GM23338 (cell line): Measurements from ENCODE around the gene TMEM244. TPM values are rescaled to one million over a fixed set of nuclear protein-coding genes. Genes with fewer than 3 reads are reported as not detected.

ENCODE experiments used
- ATAC-seq: fragments of 200-7000 bp; cut with Tn5 transposase; 3 replicates; pipeline ENCODE4 v1.9.1; 2020
- DNase-seq: peaks from one replicate; pipeline ENCODE4 v3.0.0-alpha.2; 2015; ENCODE audit warnings: low spot score
- H2AFZ ChIP-seq: fragments of 200-600 bp; sonication (generic); 2 replicates; pipeline ENCODE4 v1.8.0; 2016; ENCODE audit warnings: antibody characterized with exemption, mild to moderate bottlenecking, moderate library complexity
- H3F3A ChIP-seq: fragments of 200-600 bp; sonication (generic); replicated peaks from 2 replicates; pipeline ENCODE4 v1.8.0; 2017; ENCODE audit warnings: antibody characterized with exemption, mixed run types, low read depth
- H3K27ac ChIP-seq: fragments of 200-600 bp; sonication (generic); 2 replicates; pipeline ENCODE4 v1.6.1; 2016; ENCODE audit warnings: low read depth
- H3K27me3 ChIP-seq: fragments of 200-600 bp; sonication (generic); 2 replicates; pipeline ENCODE4 v1.8.0; 2016; ENCODE audit warnings: mild to moderate bottlenecking, mixed run types, moderate library complexity; ENCODE audit not compliant: insufficient read depth
- H3K36me3 ChIP-seq: fragments of 200-600 bp; sonication (generic); 2 replicates; pipeline ENCODE4 v1.8.0; 2016; ENCODE audit warnings: mild to moderate bottlenecking; ENCODE audit not compliant: insufficient read depth
- H3K4me1 ChIP-seq: fragments of 200-600 bp; sonication (generic); 2 replicates; pipeline ENCODE4 v1.8.0; 2016; ENCODE audit warnings: mild to moderate bottlenecking, moderate library complexity; ENCODE audit not compliant: insufficient read depth
- H3K4me2 ChIP-seq: fragments of 200-600 bp; sonication (generic); 2 replicates; pipeline ENCODE4 v1.7.1; 2017; ENCODE audit warnings: mixed run types
- H3K4me3 ChIP-seq: fragments of 200-600 bp; sonication (generic); 2 replicates; pipeline ENCODE4 v1.6.1; 2016; ENCODE audit warnings: mixed run types
- H3K79me2 ChIP-seq: fragments of 200-600 bp; sonication (generic); replicated peaks from 2 replicates; pipeline ENCODE4 v1.8.0; 2017; ENCODE audit warnings: mild to moderate bottlenecking; ENCODE audit not compliant: insufficient read depth
- H3K9me2 ChIP-seq: fragments of 200-600 bp; sonication (generic); 2 replicates; pipeline ENCODE4 v1.8.0; 2017; ENCODE audit not compliant: insufficient read depth
- H4K20me1 ChIP-seq: fragments of 200-600 bp; sonication (generic); replicated peaks from 2 replicates; pipeline ENCODE4 v1.8.0; 2017; ENCODE audit warnings: mild to moderate bottlenecking; ENCODE audit not compliant: insufficient read depth
- H3K27ac Mint-ChIP-seq: 2 replicates; pipeline ENCODE4 v1.8.0; 2020; ENCODE audit warnings: inconsistent platforms, mild to moderate bottlenecking, moderate library complexity, mixed read lengths
- H3K27me3 Mint-ChIP-seq: 3 replicates; pipeline ENCODE4 v1.8.0; 2022; ENCODE audit warnings: low read depth, mild to moderate bottlenecking, moderate library complexity, mixed read lengths, inconsistent platforms; ENCODE audit not compliant: insufficient read depth, poor library complexity
- H3K36me3 Mint-ChIP-seq: 3 replicates; pipeline ENCODE4 v1.8.0; 2021; ENCODE audit warnings: low read depth, mild to moderate bottlenecking, inconsistent platforms, moderate library complexity, mixed read lengths
- H3K4me1 Mint-ChIP-seq: 3 replicates; pipeline ENCODE4 v1.8.0; 2020; ENCODE audit warnings: mild to moderate bottlenecking, inconsistent platforms, mixed read lengths
- H3K4me3 Mint-ChIP-seq: 3 replicates; pipeline ENCODE4 v1.8.0; 2021; ENCODE audit warnings: moderate library complexity, mild to moderate bottlenecking, inconsistent platforms, mixed read lengths
- H3K9me3 Mint-ChIP-seq: 3 replicates; pipeline ENCODE4 v1.8.0; 2020; ENCODE audit warnings: moderate library complexity, mild to moderate bottlenecking, inconsistent platforms, mixed read lengths
- CREB1 ChIP-seq: fragments of 250-450 bp; sonication (Bioruptor Pico); IDR thresholded peaks from 2 replicates; pipeline ENCODE4 v1.5.0; 2020; ENCODE audit warnings: low read depth, mild to moderate bottlenecking, moderate library complexity
- EZH2 ChIP-seq: fragments of 200-600 bp; sonication (generic); IDR thresholded peaks from one replicate; pipeline ENCODE4 v1.8.0; 2017; ENCODE audit warnings: antibody characterized with exemption, mild to moderate bottlenecking, low read depth; ENCODE audit not compliant: unreplicated experiment
- EZH2phosphoT487 ChIP-seq: fragments of 200-600 bp; sonication (generic); IDR thresholded peaks from one replicate; pipeline ENCODE4 v1.8.1; 2018; ENCODE audit warnings: antibody characterized with exemption; ENCODE audit not compliant: unreplicated experiment
- JUNB ChIP-seq: IDR thresholded peaks from one replicate; pipeline ENCODE4 v1.6.1; 2016; ENCODE audit warnings: antibody characterized with exemption; ENCODE audit not compliant: unreplicated experiment
- POLR2AphosphoS5 ChIP-seq: IDR thresholded peaks from 2 replicates; pipeline ENCODE4 v1.6.1; 2016; ENCODE audit warnings: antibody characterized with exemption, low read depth
- STAT1 ChIP-seq: IDR thresholded peaks from one replicate; pipeline ENCODE4 v1.6.1; 2016; ENCODE audit warnings: antibody characterized with exemption; ENCODE audit not compliant: unreplicated experiment
- ZNF114 ChIP-seq: fragments of 250-450 bp; sonication (Bioruptor Pico); IDR thresholded peaks from 2 replicates; pipeline ENCODE4 v1.5.0; 2020; ENCODE audit warnings: mild to moderate bottlenecking, moderate library complexity
- ZNF331 ChIP-seq: fragments of 250-450 bp; sonication (Bioruptor Pico); IDR thresholded peaks from 2 replicates; pipeline ENCODE4 v1.5.0; 2020; ENCODE audit warnings: low read depth, mild to moderate bottlenecking, moderate library complexity
- polyA plus RNA-seq: library from polyadenylated mRNA; unstranded; fragments of >200 nt; fragmentation: Nextera tagmentation; extraction: Ambion mirVana; gene quantifications from 2 replicates; pipeline ENCODE4 v1.2.1, GENCODE V29; 2016
- total RNA-seq: library from RNA; depleted of rRNA; stranded (reverse); fragments of >200 nt; shearing (Covaris generic); gene quantifications from 2 replicates; pipeline ENCODE4 v1.2.3, GENCODE V29; 2014
- TF ChIP-seq, protein P1 (sequence below), 2 experiments: fragments of 200-600 bp in 1 of 2; sonication (generic) in 1 of 2; conservative IDR thresholded peaks; 2 replicates each; pipeline versions ENCODE4 v1.5.1 to v1.6.1; 2016 to 2017; ENCODE audit warnings: antibody characterized with exemption in 2 of 2, low read depth in 2 of 2, mild to moderate bottlenecking in 2 of 2, moderate library complexity in 1 of 2
- TF ChIP-seq, protein P2 (sequence below): IDR thresholded peaks from 2 replicates; pipeline ENCODE4 v1.6.1; 2016; ENCODE audit warnings: antibody characterized with exemption
- TF ChIP-seq, protein P3 (sequence below): fragments of 250-450 bp; sonication (Bioruptor Pico); IDR thresholded peaks from 2 replicates; pipeline ENCODE4 v1.5.0; 2020; ENCODE audit warnings: mild to moderate bottlenecking, moderate library complexity

The TMEM244 gene
- total and polyA plus RNA-seq, 2 experiments from 2014 or later: not detected

DNA sequence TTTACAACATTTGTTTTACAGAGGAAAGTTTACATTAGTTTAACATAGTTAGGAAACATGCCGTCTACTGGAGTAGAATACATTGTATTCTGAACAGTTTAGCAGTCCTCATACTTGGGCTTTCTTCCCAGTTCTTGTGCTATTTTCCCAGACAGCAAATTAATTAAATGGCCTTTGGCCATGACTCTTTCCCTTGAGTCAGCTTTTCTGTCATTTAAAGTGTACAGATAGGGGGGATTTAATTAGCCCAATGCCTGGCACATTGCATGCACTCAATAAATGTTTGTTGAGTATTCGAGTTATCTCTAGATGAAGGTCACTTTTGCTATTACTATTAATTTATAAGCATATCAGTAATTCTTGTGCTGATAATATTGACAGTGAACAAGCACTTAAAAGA is 1.6 kb downstream of the TMEM244 start:
- no peak overlapping the region for H3K4me3 ChIP-seq
- H3K9me3 Mint-ChIP-seq: no peaks in the 10 kb centered on the region
- no peaks in the 10 kb centered on the region for H3F3A ChIP-seq
- no peaks in the 10 kb centered on the region for H3K27me3 Mint-ChIP-seq
- no peak overlapping the region for H3K4me3 Mint-ChIP-seq
- no peaks in the 10 kb centered on the region for H3K36me3 Mint-ChIP-seq
- H3K27ac ChIP-seq: no peak overlapping the region
- no peak overlapping the region for H2AFZ ChIP-seq
- H3K27me3 ChIP-seq: no peaks in the 10 kb centered on the region
- no peaks in the 10 kb centered on the region for H3K9me2 ChIP-seq
- H3K36me3 ChIP-seq: peaks cover under 1% of the 10 kb centered on the region; the same call in 1 of the 2 replicates
- DNase-seq (no peak), ATAC-seq (no peak)
- peaks cover 9% of the 10 kb centered on the region; the same call in 2 of the 3 replicates for H3K4me1 Mint-ChIP-seq
- H4K20me1 ChIP-seq: no peaks in the 10 kb centered on the region
- no peaks in the 10 kb centered on the region for H3K79me2 ChIP-seq
- no peak overlapping the region for H3K27ac Mint-ChIP-seq
- H3K4me2 ChIP-seq: no peak overlapping the region
- no peaks in the 10 kb centered on the region for H3K4me1 ChIP-seq
- TF ChIP-seq EZH2phosphoT487: no peak
- TF ChIP-seq, protein P1, sequence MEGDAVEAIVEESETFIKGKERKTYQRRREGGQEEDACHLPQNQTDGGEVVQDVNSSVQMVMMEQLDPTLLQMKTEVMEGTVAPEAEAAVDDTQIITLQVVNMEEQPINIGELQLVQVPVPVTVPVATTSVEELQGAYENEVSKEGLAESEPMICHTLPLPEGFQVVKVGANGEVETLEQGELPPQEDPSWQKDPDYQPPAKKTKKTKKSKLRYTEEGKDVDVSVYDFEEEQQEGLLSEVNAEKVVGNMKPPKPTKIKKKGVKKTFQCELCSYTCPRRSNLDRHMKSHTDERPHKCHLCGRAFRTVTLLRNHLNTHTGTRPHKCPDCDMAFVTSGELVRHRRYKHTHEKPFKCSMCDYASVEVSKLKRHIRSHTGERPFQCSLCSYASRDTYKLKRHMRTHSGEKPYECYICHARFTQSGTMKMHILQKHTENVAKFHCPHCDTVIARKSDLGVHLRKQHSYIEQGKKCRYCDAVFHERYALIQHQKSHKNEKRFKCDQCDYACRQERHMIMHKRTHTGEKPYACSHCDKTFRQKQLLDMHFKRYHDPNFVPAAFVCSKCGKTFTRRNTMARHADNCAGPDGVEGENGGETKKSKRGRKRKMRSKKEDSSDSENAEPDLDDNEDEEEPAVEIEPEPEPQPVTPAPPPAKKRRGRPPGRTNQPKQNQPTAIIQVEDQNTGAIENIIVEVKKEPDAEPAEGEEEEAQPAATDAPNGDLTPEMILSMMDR (conservative IDR thresholded peaks at IDR 0.05; ENCODE audit: low read depth in 2 of 2): no peak

DNA sequence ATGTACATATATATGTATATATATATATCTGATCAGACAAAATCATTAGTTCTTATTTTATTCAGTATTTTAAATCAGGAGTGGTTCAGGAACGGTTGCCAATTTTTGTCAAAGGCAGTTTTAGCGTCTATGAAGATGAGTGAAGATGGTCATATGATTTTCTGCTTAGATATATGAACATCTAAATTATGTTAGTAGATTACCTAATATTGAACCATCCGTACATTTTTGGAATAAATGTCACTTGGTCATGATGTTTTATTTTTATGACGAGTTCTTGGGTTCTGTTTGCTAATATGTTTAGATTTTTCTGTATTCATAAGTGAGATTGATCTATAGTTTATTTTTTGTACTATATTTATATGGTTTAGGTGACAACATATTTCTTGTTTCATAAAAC is 3.3 kb downstream of the TMEM244 start:
- Histone ChIP-seq H3K79me2 (no peaks in the 10 kb centered on the region), H3K9me2 (no peaks in the 10 kb centered on the region), H3F3A (no peaks in the 10 kb centered on the region), H3K27me3 (no peaks in the 10 kb centered on the region), H3K4me2 (no peak overlapping the region), H3K36me3 (no peaks in the 10 kb centered on the region), H3K27ac (no peak overlapping the region), H3K4me3 (no peak overlapping the region), H3K4me1 (no peaks in the 10 kb centered on the region), H4K20me1 (no peaks in the 10 kb centered on the region), H2AFZ (no peak overlapping the region)
- no peak for ATAC-seq
- H3K27ac Mint-ChIP-seq: no peak overlapping the region
- no peak for TF ChIP-seq ZNF114
- TF ChIP-seq JUNB: no peak
- TF ChIP-seq EZH2: no peak
- no peak for TF ChIP-seq POLR2AphosphoS5
- TF ChIP-seq, protein P2, sequence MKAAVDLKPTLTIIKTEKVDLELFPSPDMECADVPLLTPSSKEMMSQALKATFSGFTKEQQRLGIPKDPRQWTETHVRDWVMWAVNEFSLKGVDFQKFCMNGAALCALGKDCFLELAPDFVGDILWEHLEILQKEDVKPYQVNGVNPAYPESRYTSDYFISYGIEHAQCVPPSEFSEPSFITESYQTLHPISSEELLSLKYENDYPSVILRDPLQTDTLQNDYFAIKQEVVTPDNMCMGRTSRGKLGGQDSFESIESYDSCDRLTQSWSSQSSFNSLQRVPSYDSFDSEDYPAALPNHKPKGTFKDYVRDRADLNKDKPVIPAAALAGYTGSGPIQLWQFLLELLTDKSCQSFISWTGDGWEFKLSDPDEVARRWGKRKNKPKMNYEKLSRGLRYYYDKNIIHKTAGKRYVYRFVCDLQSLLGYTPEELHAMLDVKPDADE: no peak
- no peak for TF ChIP-seq ZNF331 (CRISPR knock-in tag)
- TF ChIP-seq, protein P1 (conservative IDR thresholded peaks at IDR 0.05; ENCODE audit: low read depth in 2 of 2): no peak
- no peak for TF ChIP-seq CREB1 (CRISPR knock-in tag)
- no peak for TF ChIP-seq STAT1
- TF ChIP-seq EZH2phosphoT487: no peak
- TF ChIP-seq, protein P3, sequence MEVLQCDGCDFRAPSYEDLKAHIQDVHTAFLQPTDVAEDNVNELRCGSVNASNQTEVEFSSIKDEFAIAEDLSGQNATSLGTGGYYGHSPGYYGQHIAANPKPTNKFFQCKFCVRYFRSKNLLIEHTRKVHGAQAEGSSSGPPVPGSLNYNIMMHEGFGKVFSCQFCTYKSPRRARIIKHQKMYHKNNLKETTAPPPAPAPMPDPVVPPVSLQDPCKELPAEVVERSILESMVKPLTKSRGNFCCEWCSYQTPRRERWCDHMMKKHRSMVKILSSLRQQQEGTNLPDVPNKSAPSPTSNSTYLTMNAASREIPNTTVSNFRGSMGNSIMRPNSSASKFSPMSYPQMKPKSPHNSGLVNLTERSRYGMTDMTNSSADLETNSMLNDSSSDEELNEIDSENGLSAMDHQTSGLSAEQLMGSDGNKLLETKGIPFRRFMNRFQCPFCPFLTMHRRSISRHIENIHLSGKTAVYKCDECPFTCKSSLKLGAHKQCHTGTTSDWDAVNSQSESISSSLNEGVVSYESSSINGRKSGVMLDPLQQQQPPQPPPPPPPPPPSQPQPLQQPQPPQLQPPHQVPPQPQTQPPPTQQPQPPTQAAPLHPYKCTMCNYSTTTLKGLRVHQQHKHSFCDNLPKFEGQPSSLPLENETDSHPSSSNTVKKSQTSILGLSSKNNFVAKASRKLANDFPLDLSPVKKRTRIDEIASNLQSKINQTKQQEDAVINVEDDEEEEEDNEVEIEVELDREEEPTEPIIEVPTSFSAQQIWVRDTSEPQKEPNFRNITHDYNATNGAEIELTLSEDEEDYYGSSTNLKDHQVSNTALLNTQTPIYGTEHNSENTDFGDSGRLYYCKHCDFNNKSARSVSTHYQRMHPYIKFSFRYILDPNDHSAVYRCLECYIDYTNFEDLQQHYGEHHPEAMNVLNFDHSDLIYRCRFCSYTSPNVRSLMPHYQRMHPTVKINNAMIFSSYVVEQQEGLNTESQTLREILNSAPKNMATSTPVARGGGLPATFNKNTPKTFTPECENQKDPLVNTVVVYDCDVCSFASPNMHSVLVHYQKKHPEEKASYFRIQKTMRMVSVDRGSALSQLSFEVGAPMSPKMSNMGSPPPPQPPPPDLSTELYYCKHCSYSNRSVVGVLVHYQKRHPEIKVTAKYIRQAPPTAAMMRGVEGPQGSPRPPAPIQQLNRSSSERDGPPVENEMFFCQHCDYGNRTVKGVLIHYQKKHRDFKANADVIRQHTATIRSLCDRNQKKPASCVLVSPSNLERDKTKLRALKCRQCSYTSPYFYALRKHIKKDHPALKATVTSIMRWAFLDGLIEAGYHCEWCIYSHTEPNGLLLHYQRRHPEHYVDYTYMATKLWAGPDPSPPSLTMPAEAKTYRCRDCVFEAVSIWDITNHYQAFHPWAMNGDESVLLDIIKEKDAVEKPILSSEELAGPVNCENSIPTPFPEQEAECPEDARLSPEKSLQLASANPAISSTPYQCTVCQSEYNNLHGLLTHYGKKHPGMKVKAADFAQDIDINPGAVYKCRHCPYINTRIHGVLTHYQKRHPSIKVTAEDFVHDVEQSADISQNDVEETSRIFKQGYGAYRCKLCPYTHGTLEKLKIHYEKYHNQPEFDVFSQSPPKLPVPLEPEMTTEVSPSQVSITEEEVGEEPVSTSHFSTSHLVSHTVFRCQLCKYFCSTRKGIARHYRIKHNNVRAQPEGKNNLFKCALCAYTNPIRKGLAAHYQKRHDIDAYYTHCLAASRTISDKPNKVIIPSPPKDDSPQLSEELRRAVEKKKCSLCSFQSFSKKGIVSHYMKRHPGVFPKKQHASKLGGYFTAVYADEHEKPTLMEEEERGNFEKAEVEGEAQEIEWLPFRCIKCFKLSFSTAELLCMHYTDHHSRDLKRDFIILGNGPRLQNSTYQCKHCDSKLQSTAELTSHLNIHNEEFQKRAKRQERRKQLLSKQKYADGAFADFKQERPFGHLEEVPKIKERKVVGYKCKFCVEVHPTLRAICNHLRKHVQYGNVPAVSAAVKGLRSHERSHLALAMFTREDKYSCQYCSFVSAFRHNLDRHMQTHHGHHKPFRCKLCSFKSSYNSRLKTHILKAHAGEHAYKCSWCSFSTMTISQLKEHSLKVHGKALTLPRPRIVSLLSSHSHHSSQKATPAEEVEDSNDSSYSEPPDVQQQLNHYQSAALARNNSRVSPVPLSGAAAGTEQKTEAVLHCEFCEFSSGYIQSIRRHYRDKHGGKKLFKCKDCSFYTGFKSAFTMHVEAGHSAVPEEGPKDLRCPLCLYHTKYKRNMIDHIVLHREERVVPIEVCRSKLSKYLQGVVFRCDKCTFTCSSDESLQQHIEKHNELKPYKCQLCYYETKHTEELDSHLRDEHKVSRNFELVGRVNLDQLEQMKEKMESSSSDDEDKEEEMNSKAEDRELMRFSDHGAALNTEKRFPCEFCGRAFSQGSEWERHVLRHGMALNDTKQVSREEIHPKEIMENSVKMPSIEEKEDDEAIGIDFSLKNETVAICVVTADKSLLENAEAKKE (CRISPR knock-in tag): no peak
- H3K36me3 Mint-ChIP-seq: no peaks in the 10 kb centered on the region
- no peak for DNase-seq
- no peak overlapping the region for H3K4me3 Mint-ChIP-seq
- H3K9me3 Mint-ChIP-seq: no peaks in the 10 kb centered on the region
- H3K4me1 Mint-ChIP-seq: peaks cover 9% of the 10 kb centered on the region; the same call in 2 of the 3 replicates
- no peaks in the 10 kb centered on the region for H3K27me3 Mint-ChIP-seq
